Uterus (tissue), 4 donors: ENCODE results near the gene NXPH4. TPM values are rescaled to one million over a fixed set of nuclear protein-coding genes. Genes with fewer than 3 reads are reported as not detected.
A peak's percentile ranks its signal among the peaks of the same experiment; 100 is the strongest.

Experiments
- DNase-seq, 2 donors: peaks; one replicate each; pipeline ENCODE4 v3.0.0-alpha.2; 2019 to 2020
- H3K27ac ChIP-seq, 2 donors: fragments of 200-600 bp; sonication (generic); 1 replicate in 1 of 2; 2 replicates in 1 of 2; pipeline ENCODE4 v1.5.1; 2016 to 2018
- H3K27me3 ChIP-seq, 2 donors: fragments of 200-600 bp; sonication (generic); one replicate each; pipeline ENCODE4 v1.5.1; 2018 to 2019; ENCODE audit warnings: control low read depth in 1 of 2
- H3K36me3 ChIP-seq, 2 donors: fragments of 200-600 bp; sonication (generic); one replicate each; pipeline ENCODE4 v1.5.1; 2019; ENCODE audit warnings: control low read depth in 1 of 2
- H3K4me1 ChIP-seq, 2 donors: fragments of 200-600 bp; sonication (generic); one replicate each; pipeline ENCODE4 v1.5.1; 2018 to 2019; ENCODE audit warnings: control low read depth in 1 of 2
- H3K4me3 ChIP-seq, 2 donors: fragments of 200-600 bp; sonication (generic); 1 replicate in 1 of 2; 2 replicates in 1 of 2; pipeline ENCODE4 v1.5.1; 2018 to 2019; ENCODE audit warnings: mild to moderate bottlenecking in 1 of 2
- H3K9me3 ChIP-seq, 2 donors: fragments of 200-600 bp; sonication (generic); one replicate each; pipeline ENCODE4 v1.5.1; 2019; ENCODE audit warnings: control low read depth in 1 of 2
- CTCF ChIP-seq, 4 experiments: fragments of 200-600 bp in 2 of 4; fragments of 450-650 bp in 2 of 4; sonication (generic) in 2 of 4; IDR thresholded peaks; one replicate each; pipeline ENCODE4 v1.5.1; 2016 to 2019; ENCODE audit warnings: antibody characterized with exemption in 4 of 4, mild to moderate bottlenecking in 2 of 4, moderate library complexity in 1 of 4
- POLR2A ChIP-seq, 2 donors: fragments of 450-650 bp; IDR thresholded peaks; one replicate each; pipeline ENCODE4 v1.6.1; 2016; ENCODE audit warnings: antibody characterized with exemption in 2 of 2, mild to moderate bottlenecking in 1 of 2, moderate library complexity in 1 of 2
- intact Hi-C: fragments of 100-400 bp; cut with DNase I; formaldehyde crosslinking; loops from one replicate; pipeline ENCODE4 v1.15.1; 2023; ENCODE audit warnings: low total_unique reads
- total RNA-seq, 4 donors: library from RNA; depleted of rRNA in 3 of 4; stranded (reverse); fragments of >200 nt in 3 of 4; gene quantifications; one replicate each; pipeline versions ENCODE4 v1.1.0 to v1.2.4, GENCODE V29; 2014 to 2023
- donor health status: DM: yes; HTN: yes; CAD: no.

NXPH4 gene
- total RNA-seq, 4 donors from 2014 or later = 6.3 TPM; not detected in 3

DNA sequence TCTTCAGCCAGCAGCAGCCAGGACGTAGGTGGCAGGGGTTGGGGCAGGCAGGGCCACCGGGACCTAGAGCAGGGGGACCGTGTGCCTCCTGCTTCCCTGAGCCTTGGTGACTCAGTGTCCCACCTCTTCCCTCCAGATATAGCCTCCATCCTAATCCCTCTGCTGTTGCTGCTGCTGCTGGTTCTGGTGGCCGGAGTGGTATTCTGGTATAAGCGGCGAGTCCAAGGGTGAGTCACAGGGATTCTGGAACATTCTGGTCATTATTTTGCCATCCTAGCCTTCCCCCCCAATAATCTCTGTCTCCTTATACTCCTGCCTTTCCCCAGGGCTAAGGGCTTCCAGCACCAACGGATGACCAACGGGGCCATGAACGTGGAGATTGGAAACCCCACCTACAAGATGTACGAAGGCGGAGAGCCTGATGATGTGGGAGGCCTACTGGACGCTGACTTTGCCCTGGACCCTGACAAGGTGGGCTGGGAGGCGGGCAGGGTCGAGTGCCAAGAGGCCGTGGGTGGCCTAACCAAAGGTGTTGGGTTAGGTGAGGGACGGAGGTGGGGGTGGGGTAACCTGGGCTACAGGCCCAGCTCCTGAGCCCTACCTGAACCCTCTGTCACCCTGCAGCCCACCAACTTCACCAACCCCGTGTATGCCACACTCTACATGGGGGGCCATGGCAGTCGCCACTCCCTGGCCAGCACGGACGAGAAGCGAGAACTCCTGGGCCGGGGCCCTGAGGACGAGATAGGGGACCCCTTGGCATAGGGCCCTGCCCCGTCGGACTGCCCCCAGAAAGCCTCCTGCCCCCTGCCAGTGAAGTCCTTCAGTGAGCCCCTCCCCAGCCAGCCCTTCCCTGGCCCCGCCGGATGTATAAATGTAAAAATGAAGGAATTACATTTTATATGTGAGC, 4.5 kb upstream of the NXPH4 start:
- Histone ChIP-seq H3K36me3 (no peaks in the 10 kb centered on the region), H3K27ac (no peak overlapping the region), H3K27me3 (peaks cover 12 to 14% of the 10 kb centered on the region in 2 donors), H3K9me3 (no peaks in the 10 kb centered on the region), H3K4me1 (peaks cover 2 to 15% of the 10 kb centered on the region in 2 donors), H3K4me3 (no peak overlapping the region)
- intact Hi-C loops = no loop called here
- DNase-seq = peak in 1 of 2 donors; percentile 43
- TF ChIP-seq POLR2A (IDR thresholded peaks at IDR 0.05) (no peak), CTCF (IDR thresholded peaks at IDR 0.05) (no peak)

DNA sequence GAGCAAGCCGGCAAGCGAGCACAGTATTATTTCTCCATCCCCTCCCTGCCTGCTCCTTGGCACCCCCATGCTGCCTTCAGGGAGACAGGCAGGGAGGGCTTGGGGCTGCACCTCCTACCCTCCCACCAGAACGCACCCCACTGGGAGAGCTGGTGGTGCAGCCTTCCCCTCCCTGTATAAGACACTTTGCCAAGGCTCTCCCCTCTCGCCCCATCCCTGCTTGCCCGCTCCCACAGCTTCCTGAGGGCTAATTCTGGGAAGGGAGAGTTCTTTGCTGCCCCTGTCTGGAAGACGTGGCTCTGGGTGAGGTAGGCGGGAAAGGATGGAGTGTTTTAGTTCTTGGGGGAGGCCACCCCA, 3.9 kb upstream of the NXPH4 start:
- H3K36me3 ChIP-seq = no peaks in the 10 kb centered on the region
- TF ChIP-seq CTCF (IDR thresholded peaks at IDR 0.05) = no peak
- no peak for TF ChIP-seq POLR2A (IDR thresholded peaks at IDR 0.05)
- peaks cover 19 to 21% of the 10 kb centered on the region in 2 donors for H3K27me3 ChIP-seq
- no peaks in the 10 kb centered on the region for H3K9me3 ChIP-seq
- H3K4me3 ChIP-seq = no peak overlapping the region
- DNase-seq = no peak
- peaks cover 3 to 22% of the 10 kb centered on the region in 2 donors for H3K4me1 ChIP-seq
- intact Hi-C loops = no loop called here
- peak overlapping the region; percentile 18 to 45 for H3K27ac ChIP-seq

GRCh38 chr12:57213058-57213715, 3.4 kb upstream of the NXPH4 start:
- Histone ChIP-seq H3K9me3 (no peaks in the 10 kb centered on the region), H3K4me3 (no peak overlapping the region), H3K27ac (peak overlapping the region; percentile 18 to 45), H3K36me3 (no peaks in the 10 kb centered on the region), H3K27me3 (peaks cover 23 to 25% of the 10 kb centered on the region in 2 donors), H3K4me1 (peaks cover 3 to 22% of the 10 kb centered on the region in 2 donors)
- intact Hi-C loops = no loop called here
- peak; percentile 86 to 94 (median 90) for TF ChIP-seq CTCF (IDR thresholded peaks at IDR 0.05)
- TF ChIP-seq POLR2A (IDR thresholded peaks at IDR 0.05) = no peak
- peak; percentile 88 to 90 for DNase-seq

DNA sequence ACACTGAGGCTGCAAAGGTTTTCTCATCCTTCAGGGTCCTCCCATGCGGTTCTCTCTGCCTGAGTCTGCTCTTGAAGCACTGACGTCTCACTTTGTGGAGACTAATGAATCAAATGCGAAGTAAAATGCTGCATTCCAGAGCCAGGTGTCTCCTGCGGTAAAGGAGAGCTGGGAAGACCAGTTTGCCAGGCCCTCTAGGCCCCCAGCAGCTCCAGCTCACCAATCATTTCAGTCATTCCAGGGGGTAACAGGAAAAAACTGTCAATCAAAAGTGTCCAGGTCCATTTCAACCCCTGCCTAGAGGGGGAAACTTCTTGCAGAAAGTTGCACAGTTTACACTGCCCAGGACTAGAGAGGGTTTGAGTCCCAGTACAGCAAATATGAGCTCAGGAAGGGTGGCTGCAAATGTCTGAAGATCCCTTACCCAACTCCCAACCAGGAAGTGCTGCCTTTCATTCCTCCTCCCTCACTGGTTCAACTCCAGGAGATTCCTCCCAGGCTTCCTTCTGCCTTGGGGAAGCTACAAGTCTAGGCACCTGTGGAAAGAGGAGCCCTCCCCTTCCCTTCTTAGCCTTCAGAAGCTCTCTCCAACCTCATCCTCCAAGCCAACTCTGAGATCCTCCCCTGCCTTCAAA, 2.7 kb upstream of the NXPH4 start:
- H3K4me1 ChIP-seq = peaks cover 3 to 22% of the 10 kb centered on the region in 2 donors
- H3K9me3 ChIP-seq = no peaks in the 10 kb centered on the region
- intact Hi-C loops = no loop called here
- DNase-seq = no peak
- no peak overlapping the region for H3K4me3 ChIP-seq
- peaks cover 25 to 30% of the 10 kb centered on the region in 2 donors for H3K27me3 ChIP-seq
- TF ChIP-seq CTCF (IDR thresholded peaks at IDR 0.05) = no peak
- TF ChIP-seq POLR2A (IDR thresholded peaks at IDR 0.05) = no peak
- no peaks in the 10 kb centered on the region for H3K36me3 ChIP-seq
- H3K27ac ChIP-seq = no peak overlapping the region
